Activated CD8-positive, alpha-beta memory T cell treated with anti-CD3 and anti-CD28 coated beads, Interleukin-2, amount 50 U/mL, for 1 hour (primary cell): ENCODE results near the gene ANXA2.

Source experiments
- DNase-seq: peaks from one replicate; pipeline ENCODE4 v3.0.0-alpha.2; 2020; ENCODE audit errors: extremely low read depth

Gene ANXA2

GRCh38 chr15:60370105-60370868 is 27.5 kb downstream of the ANXA2 start:
- DNase-seq = no peak

GRCh38 chr15:60369696-60370095 is 28.1 kb downstream of the ANXA2 start:
- no peak for DNase-seq

GRCh38 chr15:60364612-60364924 is 33.2 kb downstream of the ANXA2 start:
- DNase-seq = no peak

- no peak for DNase-seq
Observed at GRCh38 chr15:60363903-60364611, 33.7 kb downstream of the ANXA2 start.

- DNase-seq = no peak
Observed at GRCh38 chr15:60363087-60363549, 34.7 kb downstream of the ANXA2 start.

- no peak for DNase-seq
Observed at GRCh38 chr15:60362321-60363086, 35.3 kb downstream of the ANXA2 start.

GRCh38 chr15:60359738-60360137 is 38.0 kb downstream of the ANXA2 start:
- peak; percentile 13 for DNase-seq

- DNase-seq = no peak
Observed at GRCh38 chr15:60358935-60359682, 38.7 kb downstream of the ANXA2 start.

- DNase-seq = no peak
Observed at GRCh38 chr15:60356832-60357231, 41.0 kb downstream of the ANXA2 start.

- no peak for DNase-seq
Observed at GRCh38 chr15:60355148-60355857, 42.5 kb downstream of the ANXA2 start.

- DNase-seq = no peak
Observed at GRCh38 chr15:60353245-60353920, 44.4 kb downstream of the ANXA2 start.

GRCh38 chr15:60352525-60352924 is 45.3 kb downstream of the ANXA2 start:
- no peak for DNase-seq

GRCh38 chr15:60351066-60351465 is 46.7 kb downstream of the ANXA2 start:
- DNase-seq = no peak

- DNase-seq = no peak
Observed at GRCh38 chr15:60350108-60350507, 47.7 kb downstream of the ANXA2 start.

GRCh38 chr15:60349589-60349988 is 48.2 kb downstream of the ANXA2 start:
- no peak for DNase-seq

- no peak for DNase-seq
Observed at GRCh38 chr15:60347480-60348049, 50.2 kb downstream of the ANXA2 start.

GRCh38 chr15:60346653-60347052 is 51.1 kb downstream of the ANXA2 start:
- DNase-seq = no peak

- DNase-seq = no peak
Observed at GRCh38 chr15:60346077-60346476, 51.7 kb downstream of the ANXA2 start.

- DNase-seq = no peak
Observed at GRCh38 chr15:60345598-60345997, 52.2 kb downstream of the ANXA2 start.

- DNase-seq = no peak
Observed at GRCh38 chr15:60344987-60345386, 52.8 kb downstream of the ANXA2 start.
